Fibroblast of skin of left quadriceps (primary cell): ENCODE measurements around the gene ARMH3.

Source experiments
- DNase-seq, 2 experiments: peaks; one replicate each; pipeline ENCODE4 v3.0.0-alpha.2; 2013; ENCODE audit warnings: low read depth in 2 of 2

ARMH3 gene

DNA sequence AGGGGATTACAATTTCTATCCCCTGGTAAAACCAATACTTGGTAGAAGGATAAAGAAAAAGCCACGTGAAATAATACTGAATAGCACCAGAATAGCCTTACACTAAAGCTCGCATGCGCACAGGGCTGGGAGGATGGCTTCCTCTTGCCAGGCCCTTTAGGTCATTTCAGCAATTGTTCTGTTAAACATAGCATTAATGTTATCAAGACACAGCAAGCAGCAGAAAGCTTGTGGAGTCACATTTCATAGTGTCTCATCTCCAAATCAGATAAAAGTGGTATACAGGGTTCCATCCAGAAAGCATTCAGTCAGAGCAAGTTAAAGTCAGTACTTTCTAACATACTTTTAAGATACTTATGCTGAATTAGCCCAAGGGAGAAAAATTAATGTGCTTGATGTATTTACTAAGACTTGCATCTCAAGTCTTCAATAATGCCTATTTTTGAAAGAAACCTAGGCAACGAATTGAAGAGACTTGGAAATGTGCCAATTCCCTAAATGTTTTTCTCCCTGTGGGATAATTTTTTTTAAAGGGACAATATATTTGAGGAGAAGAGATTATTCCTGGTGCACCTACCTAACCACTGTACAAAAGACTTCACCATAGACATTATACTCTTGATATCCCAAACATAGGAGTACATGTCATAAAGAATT lies 258.4 kb downstream of the ARMH3 start:
- no peak for DNase-seq
